Activated CD4-positive, CD25-positive, alpha-beta regulatory T cell treated with anti-CD3 and anti-CD28 coated beads, Interleukin-2, amount 50 U/mL, for 72 hours (primary cell): Measurements from ENCODE around the gene MED14.

Experiments used
- DNase-seq: peaks from one replicate; pipeline ENCODE4 v3.0.0; 2021

The MED14 gene

GRCh38 chrX:40663078-40663740, 72.1 kb downstream of the MED14 start:
- no peak for DNase-seq

GRCh38 chrX:40661489-40661888, 73.9 kb downstream of the MED14 start:
- no peak for DNase-seq

- DNase-seq = no peak
Observed at GRCh38 chrX:40660381-40660780, 75.0 kb downstream of the MED14 start.

- DNase-seq = no peak
Observed at GRCh38 chrX:40653535-40653934, 81.8 kb downstream of the MED14 start.

GRCh38 chrX:40652664-40653063, 82.7 kb downstream of the MED14 start:
- no peak for DNase-seq

GRCh38 chrX:40651620-40652223, 83.6 kb downstream of the MED14 start:
- DNase-seq = peak; percentile 75

- peak; percentile 99 for DNase-seq
Observed at GRCh38 chrX:40647307-40648197, 87.8 kb downstream of the MED14 start, which contains the start of gene CXorf38. TSS of gene CXorf38 (minus strand) at chrX:40647561. CDS start at chrX:40647520, 41 bp downstream.

GRCh38 chrX:40646489-40647306, 88.6 kb downstream of the MED14 start:
- DNase-seq = peak; percentile 59

GRCh38 chrX:40644821-40645358, 90.5 kb downstream of the MED14 start:
- DNase-seq = peak; percentile 53

GRCh38 chrX:40644176-40644575, 91.2 kb downstream of the MED14 start:
- DNase-seq = no peak

GRCh38 chrX:40637687-40638086, 97.7 kb downstream of the MED14 start:
- DNase-seq = no peak

- DNase-seq = no peak
Observed at GRCh38 chrX:40632199-40632598, 103.1 kb downstream of the MED14 start.

- DNase-seq = no peak
Observed at GRCh38 chrX:40628506-40628905, 106.8 kb downstream of the MED14 start.

- DNase-seq = no peak
Observed at GRCh38 chrX:40625294-40625693, 110.0 kb downstream of the MED14 start.

- no peak for DNase-seq
Observed at GRCh38 chrX:40623665-40624064, 111.7 kb downstream of the MED14 start.

- DNase-seq = no peak
Observed at GRCh38 chrX:40623139-40623536, 112.2 kb downstream of the MED14 start, which contains the start of gene MPC1L. TSS of gene MPC1L (plus strand) at chrX:40623428. CDS start at chrX:40623566, 138 bp downstream.

GRCh38 chrX:40622479-40623138, 112.7 kb downstream of the MED14 start:
- no peak for DNase-seq

GRCh38 chrX:40617566-40617965, 117.8 kb downstream of the MED14 start:
- DNase-seq = no peak

GRCh38 chrX:40615976-40616375, 119.4 kb downstream of the MED14 start:
- DNase-seq = no peak

GRCh38 chrX:40612511-40612910, 122.8 kb downstream of the MED14 start:
- no peak for DNase-seq

- no peak for DNase-seq
Observed at GRCh38 chrX:40607381-40607780, 128.0 kb downstream of the MED14 start.

GRCh38 chrX:40603446-40603845, 131.9 kb downstream of the MED14 start:
- no peak for DNase-seq
